GM18867 (cell line): Measurements from ENCODE around the gene TTC22.

Experiments used
- ATAC-seq: cut with Tn5 transposase; IDR thresholded peaks from one replicate; pipeline ENCODE4 v1.9.1; 2021; ENCODE audit warnings: mild to moderate bottlenecking, moderate library complexity; ENCODE audit not compliant: unreplicated experiment

TTC22 gene

DNA sequence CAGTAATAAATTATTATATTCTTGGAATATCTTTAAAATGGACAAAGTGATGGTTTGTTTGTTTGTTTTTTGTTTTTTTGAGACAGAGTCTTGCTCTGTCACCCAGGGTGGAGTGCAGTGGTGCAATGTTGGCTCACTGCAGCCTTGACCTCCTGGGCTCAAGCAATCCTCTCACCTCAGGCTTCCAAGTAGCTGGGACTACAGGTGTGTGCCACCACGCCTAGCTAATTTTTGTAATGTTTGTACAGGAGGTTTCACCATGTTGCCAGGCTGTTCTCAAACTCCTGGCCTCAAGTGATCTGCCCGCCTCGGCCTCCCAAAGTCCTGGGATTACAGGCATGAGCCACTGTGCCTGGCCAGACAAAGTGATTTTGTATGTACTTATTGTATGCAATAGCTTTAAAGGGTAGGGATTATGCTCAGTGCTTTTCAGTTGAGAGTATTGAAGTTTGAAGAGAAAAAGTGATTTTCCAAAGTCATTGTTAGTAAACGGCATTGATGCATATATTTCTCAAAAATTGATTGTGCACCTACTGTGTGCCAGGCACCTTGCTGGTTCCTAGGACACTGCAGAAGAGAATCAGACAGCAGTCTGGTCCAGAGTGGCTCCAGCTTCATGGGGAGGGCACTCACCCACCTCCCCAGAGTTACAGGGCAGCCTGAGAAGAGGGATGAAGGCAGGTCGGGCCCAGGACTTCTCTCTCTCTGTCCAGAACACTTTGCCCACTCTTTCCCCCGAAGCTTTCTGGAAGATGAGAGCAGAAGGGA is 34.2 kb upstream of the TTC22 start:
- no peak for ATAC-seq

DNA sequence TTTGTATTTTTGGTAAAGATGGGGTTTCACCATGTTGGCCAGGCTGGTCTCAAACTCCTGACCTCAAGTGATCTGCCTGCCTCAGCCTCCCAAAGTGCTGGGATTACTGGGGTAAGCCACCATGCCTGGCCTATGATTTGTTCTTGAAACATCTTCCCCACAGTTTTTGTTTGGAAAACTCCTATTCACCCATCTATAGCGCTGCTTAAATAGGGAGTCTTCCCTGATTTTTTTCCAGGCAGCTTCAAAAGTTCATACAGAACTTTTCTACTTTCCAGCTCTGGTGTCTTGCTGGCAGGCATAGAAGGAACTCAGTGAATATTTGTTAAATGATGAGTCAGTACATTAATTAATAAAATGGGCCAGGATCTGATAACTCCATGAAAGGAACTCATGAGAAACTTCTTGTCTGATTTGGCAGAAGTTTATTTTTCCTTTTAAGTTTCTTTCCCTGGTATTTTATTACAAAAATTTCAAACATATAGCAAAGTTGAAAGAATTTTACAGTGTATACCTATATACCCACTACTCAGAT is 33.0 kb upstream of the TTC22 start:
- no peak for ATAC-seq

DNA sequence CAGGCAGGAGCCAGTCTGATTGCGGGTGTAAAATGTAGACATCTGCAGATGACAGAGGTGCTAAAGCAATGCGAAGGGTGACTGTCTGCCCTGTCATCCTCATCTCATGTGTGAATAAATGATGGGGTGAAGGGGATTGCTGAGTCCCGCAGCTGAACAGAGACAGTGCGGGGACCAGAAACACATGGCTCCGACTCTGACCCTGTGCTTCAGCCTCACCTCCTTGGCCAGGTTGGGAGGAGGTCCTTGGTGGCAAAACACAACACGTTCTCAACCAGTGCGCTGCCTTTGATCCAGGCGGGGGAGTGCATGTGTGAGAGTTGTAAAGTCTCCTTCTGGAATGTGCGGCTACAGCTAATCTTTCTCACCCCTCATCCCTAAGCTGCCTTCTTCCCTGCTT is 32.0 kb upstream of the TTC22 start:
- ATAC-seq, result no peak

DNA sequence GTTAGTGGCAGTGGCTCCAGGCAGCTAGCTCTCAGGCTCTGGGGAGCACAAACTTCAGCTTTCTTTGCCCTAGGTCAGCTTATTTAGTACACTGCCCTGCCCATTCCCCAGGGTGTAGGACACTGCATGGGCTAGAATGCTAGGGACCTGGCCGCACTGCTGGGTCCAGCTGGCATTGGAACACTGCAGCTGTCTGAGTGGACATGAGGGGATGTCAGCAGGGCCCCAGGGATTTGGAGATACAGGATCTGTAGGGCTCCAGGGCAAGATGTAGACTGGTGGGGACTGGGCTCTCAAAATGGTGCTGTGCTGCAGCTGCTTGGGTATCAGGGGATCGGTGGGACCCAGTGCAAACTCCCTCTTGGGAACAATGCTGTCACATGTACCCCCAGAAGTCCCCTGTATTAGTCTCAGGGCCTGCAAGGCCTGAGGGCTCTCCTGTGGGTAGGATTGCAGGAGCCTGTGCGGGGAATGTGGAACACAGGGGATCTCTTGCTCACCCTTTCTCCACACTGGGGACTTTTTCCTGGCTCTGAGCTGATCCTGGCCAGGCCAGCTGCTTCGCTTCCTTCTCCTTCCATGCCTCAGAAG is 25.2 kb upstream of the TTC22 start:
- no peak for ATAC-seq

GRCh38 chr1:54825696-54826095 is 24.6 kb upstream of the TTC22 start:
- no peak for ATAC-seq

DNA sequence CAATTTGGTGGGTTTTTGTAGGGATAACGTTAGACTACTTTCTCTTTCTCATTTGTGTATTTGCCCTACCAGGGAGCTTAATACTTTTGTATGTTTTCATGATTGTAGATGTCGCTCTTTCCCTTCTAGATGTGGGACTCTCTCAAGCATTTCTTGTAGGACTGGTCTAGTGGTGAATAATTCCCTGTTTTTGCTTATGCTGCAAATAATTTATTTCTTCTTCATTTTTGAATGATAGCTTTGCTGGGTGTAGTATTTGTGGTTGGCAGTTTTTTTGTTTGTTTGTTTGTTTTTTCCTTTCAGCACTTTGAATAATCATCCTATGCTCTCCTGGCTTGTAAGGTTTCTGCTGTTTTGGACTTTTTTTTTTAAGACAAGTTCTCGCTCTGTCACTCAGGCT is 22.5 kb upstream of the TTC22 start:
- ATAC-seq, result no peak

DNA sequence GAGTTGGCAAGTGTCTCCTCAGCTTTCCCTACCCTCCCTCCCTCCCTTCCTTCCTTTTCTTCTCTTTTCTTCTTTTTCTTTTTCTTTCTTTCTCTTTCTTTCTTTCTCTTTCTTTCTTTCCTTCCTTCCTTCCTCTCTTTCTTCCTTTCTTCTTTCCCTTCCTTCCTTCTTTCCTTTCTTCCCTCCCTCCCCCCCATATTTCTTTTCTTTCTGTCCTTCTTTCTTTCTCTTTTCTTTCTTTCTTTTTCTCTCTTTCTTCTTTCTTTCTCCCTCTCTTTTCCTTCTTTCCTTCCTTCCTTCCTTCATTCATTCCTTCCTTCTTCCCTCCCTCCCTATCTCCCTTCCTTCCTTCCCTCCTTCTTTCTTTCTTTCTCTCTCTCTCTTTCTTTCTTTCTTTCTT is 18.6 kb upstream of the TTC22 start:
- no peak for ATAC-seq

- ATAC-seq, result no peak
Observed at GRCh38 chr1:54819195-54819536, 18.0 kb upstream of the TTC22 start.

GRCh38 chr1:54818461-54819194 is 17.5 kb upstream of the TTC22 start:
- ATAC-seq, result no peak

GRCh38 chr1:54816951-54817350 is 15.8 kb upstream of the TTC22 start:
- no peak for ATAC-seq

DNA sequence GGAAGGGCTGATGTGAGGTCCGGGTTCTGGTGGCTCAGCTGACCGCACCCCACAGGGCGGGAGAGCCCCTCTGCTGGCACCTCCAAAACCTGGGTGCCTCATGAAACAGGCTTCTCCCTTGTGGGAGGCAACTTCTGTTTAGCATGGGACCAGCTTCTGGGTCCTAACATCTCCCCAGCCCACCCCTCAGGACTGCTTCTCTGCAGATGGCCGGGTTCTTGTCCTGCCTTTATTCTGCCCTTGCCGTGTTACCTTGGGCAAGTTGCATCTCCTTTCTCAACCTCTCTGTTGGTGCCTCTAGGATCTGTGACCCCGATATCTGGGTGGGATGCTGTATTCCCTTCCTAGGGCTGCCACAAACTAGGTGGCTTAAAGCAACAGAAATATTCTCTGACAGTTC is 15.0 kb upstream of the TTC22 start:
- no peak for ATAC-seq

DNA sequence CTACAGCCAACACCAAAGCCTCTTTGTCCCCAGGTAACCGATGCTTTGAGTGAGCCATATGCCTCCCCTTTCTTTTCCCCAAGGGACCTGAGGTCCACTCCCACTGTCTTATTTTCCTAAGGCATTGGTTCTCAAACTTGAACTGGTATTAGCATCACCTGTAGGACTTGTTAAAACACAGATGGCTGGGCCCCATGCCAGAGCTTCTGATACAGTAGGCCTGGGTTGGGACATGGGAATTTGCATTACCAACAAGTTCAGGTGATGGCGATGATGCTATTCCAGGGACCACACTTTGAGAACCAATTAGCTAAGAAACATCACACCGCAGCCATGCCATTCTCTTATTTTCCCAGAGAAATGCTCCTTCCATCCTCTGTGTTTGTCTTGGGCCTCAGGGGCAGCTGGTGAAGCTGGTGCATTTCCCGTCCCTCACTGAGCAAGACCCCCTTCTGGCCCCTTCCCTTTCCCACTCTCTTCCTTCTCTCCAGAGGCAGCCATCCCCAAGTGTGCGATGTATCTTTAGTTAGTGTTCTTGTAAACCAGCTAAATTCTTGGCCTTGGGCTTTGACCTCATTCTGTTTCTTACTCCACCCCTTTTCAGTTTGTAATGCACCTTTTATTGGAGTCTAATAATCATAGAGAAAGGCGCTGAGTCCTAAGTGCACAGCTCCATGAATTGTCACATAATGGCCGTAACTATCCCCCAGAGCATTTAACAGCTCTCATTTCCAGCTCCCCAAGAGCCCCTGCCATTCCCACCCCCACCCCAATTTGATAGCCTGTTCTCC is 14.2 kb upstream of the TTC22 start:
- no peak for ATAC-seq

- no peak for ATAC-seq
Observed at GRCh38 chr1:54814571-54814970, 13.4 kb upstream of the TTC22 start.

GRCh38 chr1:54814126-54814498 is 13.0 kb upstream of the TTC22 start:
- no peak for ATAC-seq

DNA sequence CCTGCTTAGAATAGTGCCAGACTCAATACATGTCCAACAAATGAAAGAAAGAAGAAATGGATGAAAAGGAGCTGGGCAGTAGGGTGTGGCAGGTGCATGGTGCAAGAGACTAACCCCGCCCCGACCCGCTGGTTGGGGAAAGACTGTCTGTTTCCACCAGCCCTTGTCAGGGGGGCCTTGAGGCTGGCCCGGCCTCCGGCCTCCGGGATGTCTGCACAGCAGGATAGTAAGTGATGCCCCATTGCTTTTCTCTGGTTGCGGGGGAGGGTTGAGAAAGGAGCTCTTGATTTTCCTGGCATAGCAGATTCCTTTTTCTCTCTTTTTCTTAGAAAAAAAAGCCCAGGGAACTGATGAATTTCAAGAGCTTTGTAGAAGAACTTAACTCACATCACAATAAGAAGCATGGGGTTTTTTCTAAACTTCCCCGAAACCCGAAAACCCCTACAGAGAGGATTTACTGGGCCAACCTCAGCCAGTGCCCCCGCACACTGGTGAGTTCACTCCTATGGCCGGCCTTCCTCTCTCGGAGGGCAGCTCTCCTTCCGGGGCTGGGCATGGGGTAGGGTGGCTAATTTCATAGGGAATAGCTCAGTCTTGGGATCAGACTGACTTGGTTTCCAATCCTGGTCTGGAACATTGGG is 12.5 kb upstream of the TTC22 start:
- ATAC-seq, result no peak

DNA sequence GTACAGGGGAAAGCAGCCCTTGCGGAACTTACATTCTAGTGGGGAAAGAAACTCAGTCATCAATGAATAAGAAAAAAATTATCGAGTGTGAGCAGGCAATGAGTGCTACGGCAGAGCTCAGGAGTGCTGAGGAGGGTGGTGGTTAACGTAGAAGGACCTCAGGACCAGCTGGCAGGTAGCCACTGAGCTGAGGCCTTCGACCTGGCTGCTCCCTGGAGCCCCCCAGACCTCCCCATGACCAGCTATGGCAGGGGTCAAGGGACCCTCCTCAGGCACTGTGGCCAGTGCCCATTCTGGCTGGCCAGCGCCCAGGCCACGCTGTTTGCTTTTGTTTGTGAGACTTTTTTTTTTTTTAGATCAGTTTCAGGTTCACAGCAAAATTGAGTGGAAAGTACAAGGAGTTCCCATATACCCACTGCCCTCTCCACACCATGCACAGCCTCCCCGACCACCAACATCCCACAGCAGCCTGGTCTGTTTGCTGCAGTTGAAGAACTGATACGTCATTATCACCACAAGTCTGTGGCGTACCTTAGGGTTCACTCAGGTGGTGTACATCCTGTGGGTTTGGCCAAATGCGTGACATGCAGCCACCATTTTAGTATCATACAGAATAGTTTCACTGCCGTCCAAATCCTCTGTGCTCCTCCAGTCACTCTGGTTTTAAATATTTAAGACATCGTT is 11.8 kb upstream of the TTC22 start:
- no peak for ATAC-seq

GRCh38 chr1:54811739-54812655 is 10.9 kb upstream of the TTC22 start:
- no peak for ATAC-seq

DNA sequence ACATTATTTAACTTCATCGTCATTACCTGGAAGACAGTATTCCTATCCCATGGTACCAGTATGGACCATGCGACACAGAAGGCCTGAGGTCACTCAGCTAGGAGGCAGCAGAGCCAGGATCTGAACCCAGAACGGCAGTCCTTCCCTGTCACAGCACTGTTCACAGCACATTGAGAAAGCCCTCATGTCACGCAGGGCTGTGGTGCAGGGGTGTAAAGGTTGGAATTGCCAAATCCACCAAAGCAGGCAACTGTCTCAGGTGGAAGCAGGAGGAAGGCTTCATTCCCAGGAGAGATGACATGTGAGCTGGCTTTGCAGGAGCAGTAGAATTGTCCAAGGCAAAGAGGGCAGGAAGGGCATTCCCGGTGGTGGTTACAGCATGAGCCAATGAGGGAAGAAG is 9.9 kb upstream of the TTC22 start:
- no peak for ATAC-seq
